OCI-LY3 (cell line): Measurements from ENCODE around the gene ROBO1.

Experiments
- CTCF ChIP-seq: fragments of 200-600, 300-600 bp; sonication (generic); IDR thresholded peaks from 2 replicates; pipeline ENCODE4 v1.5.1; 2014; ENCODE audit warnings: antibody characterized with exemption, low read length, low read depth
- EZH2phosphoT487 ChIP-seq: fragments of 200-600 bp; shearing (Covaris generic); IDR thresholded peaks from 2 replicates; pipeline ENCODE4 v1.6.1; 2018; ENCODE audit warnings: antibody characterized with exemption, mixed run types, low read depth

GRCh38 chr3:78906245-78906644 is 861.6 kb downstream of the ROBO1 start:
- TF ChIP-seq CTCF: no peak
- TF ChIP-seq EZH2phosphoT487: no peak
